Renal pelvis (tissue), 4 donors: ENCODE data around the gene HS3ST5. TPM values are rescaled to one million over a fixed set of nuclear protein-coding genes. Genes with fewer than 3 reads are reported as not detected.
"Not testable (repeated sequence)": the region's sequence is repeated elsewhere in the genome, so short reads cannot be mapped to it uniquely, and the experiment has no call there.

Experiments
- DNase-seq: peaks from one replicate; pipeline ENCODE4 v3.0.0-alpha.2; 2013
- polyA plus RNA-seq, 3 donors: library from polyadenylated mRNA; unstranded; fragments of 120-200 nt; gene quantifications; one replicate each; pipeline ENCODE4 v1.2.1, GENCODE V29; 2013; ENCODE audit not compliant: insufficient read length in 3 of 3

The HS3ST5 gene
- polyA plus RNA-seq, 3 donors, result 0.63 to 1.1 (median 0.96) TPM

DNA sequence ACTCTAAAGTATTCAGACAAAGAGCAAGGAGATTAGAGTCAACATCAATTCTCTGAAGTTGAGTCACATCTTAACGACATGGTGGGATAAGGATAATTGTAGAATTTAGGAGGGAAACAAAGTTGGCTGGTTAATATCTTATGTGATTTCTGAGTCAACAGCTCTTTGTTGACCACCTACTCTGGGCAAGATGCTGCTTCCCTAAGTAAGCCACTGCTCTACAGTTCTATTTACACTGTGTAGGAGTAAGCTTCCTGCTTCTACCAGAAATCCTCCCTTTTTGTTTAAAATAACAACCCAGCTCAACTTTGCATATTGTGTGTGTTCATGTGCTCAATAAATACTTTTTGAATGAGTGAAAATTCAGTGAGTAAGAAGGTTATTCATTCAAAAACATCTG lies 3.1 kb downstream of the HS3ST5 start:
- no peak for DNase-seq

GRCh38 chr6:114334237-114334636 lies 8.6 kb downstream of the HS3ST5 start:
- no peak for DNase-seq

DNA sequence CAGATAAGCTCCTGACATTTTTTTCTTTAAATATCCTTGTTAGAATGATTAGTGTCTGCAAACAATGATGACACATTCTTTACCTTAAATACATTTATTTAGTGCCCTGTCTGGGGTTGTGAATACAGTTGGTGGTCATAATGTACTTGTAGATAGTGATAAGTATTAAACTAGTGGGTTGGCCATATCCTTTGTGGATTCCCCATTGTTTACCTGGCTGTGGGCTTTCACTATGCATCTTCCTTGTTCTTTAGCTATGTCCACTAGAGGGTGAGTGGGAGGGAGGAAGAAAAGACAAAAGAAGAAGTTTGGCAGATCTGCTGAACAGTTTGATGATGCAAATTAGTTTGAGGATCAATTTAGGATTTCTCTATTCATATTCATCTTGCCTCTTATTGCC lies 15.7 kb downstream of the HS3ST5 start:
- DNase-seq, result no peak

DNA sequence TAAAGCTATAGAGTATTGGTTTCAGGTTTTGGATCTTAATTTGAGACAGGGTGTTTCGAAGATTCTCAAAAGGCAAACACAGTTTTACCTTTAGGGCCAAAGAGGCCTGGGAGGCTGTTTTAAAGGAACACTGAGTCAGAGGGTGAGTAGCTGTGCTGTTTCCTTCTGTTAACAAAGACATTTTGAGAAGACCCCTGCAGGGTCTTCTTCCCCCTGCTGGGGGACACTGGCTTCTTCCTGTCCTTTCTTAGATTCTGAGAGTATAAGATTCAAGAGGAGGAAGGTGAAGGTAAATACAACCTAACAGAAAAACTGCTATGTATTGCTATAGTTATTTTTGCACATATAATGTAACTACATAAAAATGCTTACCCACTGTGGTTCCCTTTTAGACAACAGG lies 19.0 kb downstream of the HS3ST5 start:
- no peak for DNase-seq

DNA sequence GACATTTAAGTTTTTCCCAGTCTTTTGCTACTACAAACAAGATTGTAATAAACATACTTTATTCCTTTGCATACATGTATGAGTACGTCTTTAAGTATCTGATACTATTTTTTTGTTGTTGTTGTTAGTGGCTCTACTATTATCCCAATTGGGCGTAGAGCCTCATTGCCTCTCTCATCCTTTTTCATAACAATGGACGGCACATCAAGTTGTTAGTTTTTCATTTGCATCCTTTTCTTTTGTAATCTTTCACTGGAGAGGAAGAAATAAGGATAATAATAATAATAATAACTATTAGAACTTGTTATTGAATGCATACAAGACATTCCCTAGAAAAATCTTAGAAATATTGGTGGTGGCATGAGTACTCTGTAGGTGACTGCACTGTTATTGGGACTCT lies 23.1 kb downstream of the HS3ST5 start:
- DNase-seq, result no peak

DNA sequence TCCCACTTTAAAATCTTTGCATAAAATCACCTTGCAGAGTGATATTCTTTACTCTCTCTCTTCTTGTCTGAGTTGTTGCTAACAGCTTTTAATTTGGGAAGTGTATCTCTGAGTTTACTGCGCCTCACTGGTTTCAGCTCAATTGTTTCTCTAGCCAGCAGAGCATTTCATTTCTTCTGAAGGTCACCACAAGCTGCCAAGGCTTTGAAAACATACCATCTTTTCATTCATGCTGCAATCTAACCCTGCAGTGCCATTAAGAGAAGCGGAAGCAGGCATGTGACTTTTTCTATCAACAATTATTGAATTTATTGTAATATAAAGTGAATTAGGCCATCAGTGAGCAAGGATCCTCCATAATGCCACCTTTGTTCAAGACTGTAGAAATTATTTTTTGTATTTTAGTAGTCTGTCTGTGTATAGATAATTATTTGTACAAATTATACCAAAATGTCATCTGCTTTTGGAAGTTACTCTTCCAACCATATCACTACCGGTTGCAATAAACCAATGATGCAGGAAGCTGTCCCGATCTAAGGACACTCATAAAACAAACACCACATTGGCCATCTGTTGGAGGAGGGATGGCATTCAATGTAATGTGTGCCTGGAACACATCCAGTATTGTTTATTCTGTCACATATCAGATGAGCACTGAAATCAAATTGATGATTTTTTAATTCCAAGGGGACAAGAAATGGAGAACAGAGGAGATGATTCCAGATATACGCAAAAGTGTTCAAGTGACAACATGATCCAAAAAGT lies 26.8 kb downstream of the HS3ST5 start:
- peak; percentile 33 for DNase-seq

DNA sequence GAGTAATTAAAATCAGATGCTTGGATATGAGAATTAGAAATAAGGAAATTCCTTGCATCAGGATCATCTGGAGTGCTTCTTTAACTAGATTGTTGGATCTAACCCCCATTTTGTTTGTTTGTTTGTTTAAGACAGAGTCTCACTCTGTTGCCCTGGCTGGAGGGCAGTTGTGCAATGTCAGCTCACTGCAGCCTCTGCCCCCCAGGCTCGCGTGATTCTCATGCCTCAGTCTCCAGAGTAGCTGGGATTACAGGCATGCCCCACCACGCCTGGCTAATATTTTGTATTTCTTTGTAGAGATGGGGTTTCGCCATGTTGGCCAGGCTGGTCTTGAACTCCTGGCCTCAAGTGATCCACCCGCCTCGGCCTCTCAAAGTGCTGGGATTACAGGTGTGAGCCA lies 29.0 kb downstream of the HS3ST5 start:
- not testable (repeated sequence) for DNase-seq

DNA sequence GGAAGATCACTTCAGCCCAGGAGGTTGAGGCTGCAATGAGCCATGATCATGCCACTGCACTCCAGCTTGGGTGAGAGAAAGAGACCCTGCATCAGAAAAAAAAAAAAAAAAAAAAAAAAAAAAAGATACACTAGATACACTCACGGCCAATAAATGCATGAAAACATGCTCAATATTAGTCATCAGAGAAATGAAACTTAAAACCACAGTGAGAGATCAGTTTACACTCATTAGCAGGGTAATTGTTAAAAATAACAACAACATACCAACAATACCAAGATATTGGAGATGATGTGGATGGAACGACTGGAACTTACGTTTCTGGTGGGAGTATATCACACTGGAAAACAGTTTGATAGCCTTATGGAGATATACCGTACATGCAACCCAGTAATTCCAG lies 29.9 kb downstream of the HS3ST5 start:
- no peak for DNase-seq

DNA sequence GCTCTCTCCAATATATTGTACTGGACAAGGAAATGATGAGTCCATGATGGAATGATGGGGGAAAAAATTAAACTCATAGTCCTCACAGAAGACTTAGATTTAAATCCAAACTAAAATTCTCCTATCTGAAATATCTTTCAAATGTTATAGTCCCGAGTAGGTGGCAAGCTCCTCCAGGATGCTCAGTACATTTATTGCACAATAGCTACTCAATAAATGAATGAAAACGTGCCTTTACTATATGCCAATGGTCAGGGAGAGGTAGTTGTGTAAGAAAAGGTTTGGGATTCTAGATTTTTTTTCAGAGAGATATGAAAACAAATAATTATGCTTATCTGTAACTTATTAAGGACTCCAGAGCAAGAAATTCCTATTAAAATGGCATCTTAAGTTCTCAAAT lies 32.8 kb downstream of the HS3ST5 start:
- no peak for DNase-seq

GRCh38 chr6:114304304-114304887 lies 38.4 kb downstream of the HS3ST5 start:
- DNase-seq, result no peak

GRCh38 chr6:114301596-114302219 lies 41.1 kb downstream of the HS3ST5 start:
- no peak for DNase-seq

DNA sequence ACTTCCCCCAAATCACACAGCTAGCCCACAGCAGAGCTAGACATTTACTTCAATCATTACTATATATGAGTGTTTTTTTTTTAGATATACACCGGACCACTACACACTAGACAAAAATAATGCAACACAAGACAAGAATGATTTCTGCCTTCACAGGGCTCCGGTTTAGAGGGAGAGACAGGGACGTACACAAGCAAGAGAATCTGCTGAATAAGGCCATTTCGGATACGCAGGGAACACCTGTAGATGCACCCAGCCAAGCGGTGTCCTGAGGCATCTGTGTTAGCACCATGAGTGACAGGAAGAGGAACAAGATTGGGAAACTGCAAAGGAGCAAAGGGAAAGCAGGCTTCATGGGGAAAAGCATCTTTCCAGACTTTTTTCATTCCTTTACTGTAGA lies 45.7 kb downstream of the HS3ST5 start:
- no peak for DNase-seq

- no peak for DNase-seq
Measured at GRCh38 chr6:114292431-114292830, 50.4 kb downstream of the HS3ST5 start.

DNA sequence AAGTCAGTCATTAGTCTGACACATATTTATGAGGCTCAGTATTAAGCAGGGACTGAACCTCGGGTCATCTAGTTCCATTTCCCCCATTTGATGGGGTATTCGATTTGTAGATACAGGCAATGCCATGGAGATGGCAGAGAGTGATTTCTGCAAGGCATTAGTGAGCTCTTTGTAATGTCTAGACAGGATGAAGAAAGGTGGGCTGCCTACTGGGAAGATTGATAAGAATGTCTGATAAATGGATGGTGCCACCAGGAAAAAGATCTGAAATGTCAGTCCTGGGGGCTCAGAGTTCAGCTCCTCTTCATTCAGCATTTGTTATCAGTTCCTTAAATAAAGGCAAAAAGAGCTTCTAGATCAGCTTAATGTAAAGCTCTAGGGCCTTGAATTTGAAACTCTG lies 51.4 kb downstream of the HS3ST5 start:
- DNase-seq, result no peak

GRCh38 chr6:114290864-114291263 lies 52.0 kb downstream of the HS3ST5 start:
- DNase-seq, result no peak

DNA sequence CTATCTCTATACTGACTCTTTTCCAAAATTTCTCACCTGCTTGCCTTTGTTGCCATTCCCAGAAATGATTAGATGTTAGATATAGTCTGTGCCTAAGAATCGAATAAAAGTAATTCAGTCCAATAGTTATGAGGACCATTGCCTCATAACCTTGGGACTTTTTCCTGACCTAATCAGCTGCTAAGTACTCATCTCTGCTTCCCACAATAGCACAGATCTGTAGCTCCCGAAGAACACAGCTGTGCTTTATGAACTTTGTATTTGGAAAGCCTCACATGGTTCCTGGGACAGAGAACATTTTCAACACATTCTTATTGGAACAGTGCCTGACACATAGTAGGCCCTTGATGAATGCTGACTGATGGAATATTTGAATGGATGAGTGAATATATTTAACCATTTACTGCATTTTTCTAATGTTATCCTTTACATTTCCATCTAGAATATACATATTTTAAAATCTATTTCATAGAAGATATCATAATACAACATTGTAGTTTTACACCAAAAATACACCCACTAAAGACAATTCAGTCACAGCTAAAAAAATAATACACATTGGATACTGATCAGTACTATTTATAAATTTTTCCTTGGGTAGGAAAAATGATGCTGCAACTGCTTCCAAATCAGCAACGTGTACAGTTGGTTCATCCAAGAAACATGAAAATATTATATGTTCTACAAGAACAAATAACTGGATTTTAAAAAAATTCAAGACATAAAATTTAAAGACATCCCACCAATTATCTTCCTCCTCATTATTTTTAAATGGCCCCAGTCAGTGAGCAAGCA lies 53.9 kb downstream of the HS3ST5 start:
- no peak for DNase-seq

DNA sequence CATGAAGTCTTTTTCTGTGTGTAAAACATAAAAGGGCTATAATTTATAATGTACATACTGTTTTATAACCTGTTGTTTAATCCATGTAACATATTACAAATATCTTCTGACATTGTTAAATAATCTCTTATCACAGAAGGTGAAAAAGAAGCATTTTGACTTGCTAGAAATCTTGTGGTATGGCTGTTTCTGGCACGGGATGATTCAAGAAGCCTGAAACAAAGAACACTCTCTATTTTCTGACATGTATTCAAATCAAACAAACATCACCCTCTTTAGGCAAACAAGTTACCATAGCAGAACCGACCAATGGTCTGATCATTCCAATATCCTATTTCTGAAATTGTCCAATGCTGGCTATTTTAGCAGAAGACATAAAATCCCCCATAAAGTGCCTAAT lies 55.4 kb downstream of the HS3ST5 start:
- no peak for DNase-seq

- no peak for DNase-seq
Measured at GRCh38 chr6:114286211-114286610, 56.6 kb downstream of the HS3ST5 start.

- DNase-seq, result no peak
Measured at GRCh38 chr6:114284281-114284680, 58.5 kb downstream of the HS3ST5 start.

- DNase-seq, result no peak
Measured at GRCh38 chr6:114282292-114282691, 60.5 kb downstream of the HS3ST5 start.

DNA sequence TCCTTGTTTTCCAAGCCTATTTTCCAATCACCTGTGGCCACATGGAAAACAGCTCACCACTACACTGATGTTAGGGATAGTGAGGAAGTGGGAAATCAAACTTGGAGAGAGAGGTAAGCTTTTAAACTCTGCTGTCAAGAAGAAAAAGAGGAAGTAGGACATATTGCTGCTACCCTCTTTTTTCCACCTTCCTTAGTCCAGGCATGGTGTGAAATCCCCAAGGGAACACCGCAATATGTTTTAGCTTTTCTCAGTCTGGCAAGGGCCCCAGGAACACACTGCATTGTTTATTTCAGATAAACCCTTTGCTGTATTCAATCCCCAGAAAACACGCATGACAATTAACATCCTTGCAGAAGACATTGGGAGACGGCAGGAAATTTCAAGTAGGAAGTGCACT lies 61.3 kb downstream of the HS3ST5 start:
- no peak for DNase-seq

- no peak for DNase-seq
Measured at GRCh38 chr6:114280239-114280982, 62.4 kb downstream of the HS3ST5 start.
